OCI-LY1 (cell line): ENCODE results near the gene COL23A1.

Source experiments
- CTCF ChIP-seq: fragments of 200-600 bp; sonication (generic), shearing (Covaris generic); IDR thresholded peaks from 2 replicates; pipeline ENCODE4 v1.5.1; 2017; ENCODE audit warnings: mild to moderate bottlenecking, antibody characterized with exemption, low read length, moderate library complexity, mixed read lengths
- EZH2 ChIP-seq: fragments of 200-600 bp; sonication (generic), shearing (Covaris generic); IDR thresholded peaks from 2 replicates; pipeline ENCODE4 v1.8.0; 2017; ENCODE audit warnings: borderline replicate concordance, mixed run types, mild to moderate bottlenecking, antibody characterized with exemption, low read length, moderate library complexity, mixed read lengths

- no peak for TF ChIP-seq CTCF
- TF ChIP-seq EZH2: no peak
Measured at GRCh38 chr5:178486239-178486641, 104.0 kb downstream of the COL23A1 start.
